ENCODE results near the gene SLC8A2.
A peak's percentile ranks its signal among the peaks of the same experiment; 100 is the strongest.

Gene SLC8A2

DNA sequence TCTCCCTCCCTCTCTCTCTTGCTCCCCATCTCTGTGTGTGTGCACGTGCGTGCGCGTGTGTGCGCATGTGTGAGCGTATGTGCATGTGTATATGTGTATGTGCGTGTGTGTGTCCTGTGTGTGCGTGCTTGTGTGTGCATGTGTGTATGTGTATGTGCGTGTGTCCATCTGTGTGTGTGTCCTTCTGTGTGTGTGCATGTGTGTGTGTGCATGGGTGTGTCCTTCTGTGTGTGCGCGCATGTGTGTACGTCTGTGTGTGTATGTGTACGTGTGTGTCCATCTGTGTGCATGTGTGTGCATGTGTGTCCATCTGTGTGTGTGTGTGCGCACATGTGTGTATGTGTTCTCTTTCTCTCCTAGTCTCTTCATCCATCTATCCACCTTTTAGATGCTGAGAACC, 12.2 kb downstream of the SLC8A2 start:
- no peak for DNase-seq (ENCODE audit: low read depth in 2 of 2)

DNA sequence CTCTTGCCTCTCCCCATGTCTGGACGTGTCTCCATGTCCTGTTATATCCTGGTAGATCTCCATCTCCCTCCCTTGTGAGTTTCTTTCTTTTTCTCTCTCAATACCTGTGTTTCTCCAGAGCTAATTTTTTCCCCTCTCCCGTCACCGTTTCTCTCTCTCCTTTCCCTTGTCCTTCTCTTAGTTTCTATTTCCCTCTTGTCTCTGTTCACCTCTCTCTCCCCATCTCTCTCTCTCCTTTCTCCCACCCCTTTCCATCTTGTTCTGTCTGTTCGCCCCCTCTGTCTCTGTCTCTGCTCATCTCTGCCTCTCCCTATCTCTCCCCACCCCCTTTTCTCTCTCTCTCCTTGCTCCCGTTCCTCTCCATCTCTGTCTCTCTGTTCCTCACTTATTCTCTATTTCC, 13.0 kb downstream of the SLC8A2 start:
- no peak for DNase-seq (ENCODE audit: low read depth in 2 of 2)

DNA sequence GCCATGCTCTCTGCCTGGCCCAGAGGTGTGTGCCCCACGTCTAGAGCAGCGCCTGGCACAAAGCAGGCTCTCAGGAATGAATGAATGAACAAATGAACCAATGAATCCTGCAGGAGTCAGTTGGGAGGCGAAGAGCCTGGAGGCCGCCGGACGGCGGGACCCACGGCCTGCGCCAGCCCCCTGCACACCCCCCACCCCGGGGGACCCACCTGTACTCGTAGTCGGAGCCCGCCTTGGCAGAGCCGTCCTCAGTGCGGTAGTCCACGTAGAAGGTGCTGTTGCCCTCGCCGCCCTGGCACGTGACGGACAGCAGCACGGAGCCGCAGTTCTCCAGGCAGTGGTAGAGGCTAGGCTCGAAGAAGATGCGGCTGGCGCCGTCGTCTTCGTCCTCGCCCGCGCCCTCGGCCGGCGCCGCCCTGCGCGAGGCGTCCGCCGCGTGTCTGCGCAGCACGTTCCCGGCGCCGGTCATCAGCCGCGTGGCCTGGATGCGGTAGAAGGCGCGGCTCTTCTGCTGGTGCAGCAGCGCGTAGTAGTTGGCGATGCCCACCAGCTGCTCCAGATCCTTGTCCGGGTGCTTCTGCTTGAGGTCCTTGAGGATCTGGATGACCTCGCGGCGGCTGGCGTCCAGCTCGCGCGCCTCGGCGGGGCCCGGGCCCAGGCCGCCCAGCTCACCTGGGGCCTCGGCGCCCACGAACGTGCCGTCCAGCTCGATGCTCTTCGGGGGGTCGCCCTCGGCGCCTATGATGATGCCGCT, 14.8 kb downstream of the SLC8A2 start:
- no peak for DNase-seq (ENCODE audit: low read depth in 2 of 2)

DNA sequence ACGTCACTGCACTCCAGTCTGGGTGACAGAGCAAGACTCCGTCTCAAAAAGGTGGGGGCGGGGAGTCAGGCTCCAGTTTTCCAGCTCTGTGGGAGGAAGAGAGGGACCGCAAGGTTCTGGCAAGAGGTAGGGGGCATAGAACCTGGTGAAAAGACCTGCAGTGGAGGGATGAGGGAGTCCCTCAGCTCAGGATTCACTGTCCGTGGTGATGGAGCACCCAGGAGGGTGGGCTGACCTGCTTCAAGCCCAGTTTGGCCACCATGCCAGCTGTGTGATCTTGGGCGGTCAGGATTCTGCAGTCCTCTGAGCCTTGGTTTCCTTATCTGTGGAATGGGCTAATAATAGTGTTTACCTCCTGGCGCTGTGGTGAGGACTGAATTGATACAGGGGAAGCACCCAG, 21.2 kb downstream of the SLC8A2 start:
- DNase-seq (ENCODE audit: low read depth in 2 of 2), result no peak

DNA sequence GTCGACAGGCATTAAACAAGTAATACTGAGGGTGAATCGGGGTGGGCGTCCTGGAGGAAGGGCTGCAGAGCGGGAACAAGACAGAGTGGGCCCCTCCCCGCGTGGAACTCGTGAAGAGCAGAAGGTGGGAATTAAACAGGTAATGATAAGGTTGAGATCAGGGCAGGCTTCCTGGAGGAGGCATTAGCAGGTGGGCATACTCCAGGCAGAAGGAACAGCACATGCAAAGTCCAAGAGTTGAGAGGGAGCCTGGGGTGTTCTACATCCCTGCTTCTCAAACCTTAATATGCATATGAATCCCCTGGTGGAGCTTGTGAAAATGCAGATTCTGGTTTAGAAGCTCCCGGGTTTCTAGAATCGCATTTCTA, 23.3 kb downstream of the SLC8A2 start:
- no peak for DNase-seq (ENCODE audit: low read depth in 2 of 2)

DNA sequence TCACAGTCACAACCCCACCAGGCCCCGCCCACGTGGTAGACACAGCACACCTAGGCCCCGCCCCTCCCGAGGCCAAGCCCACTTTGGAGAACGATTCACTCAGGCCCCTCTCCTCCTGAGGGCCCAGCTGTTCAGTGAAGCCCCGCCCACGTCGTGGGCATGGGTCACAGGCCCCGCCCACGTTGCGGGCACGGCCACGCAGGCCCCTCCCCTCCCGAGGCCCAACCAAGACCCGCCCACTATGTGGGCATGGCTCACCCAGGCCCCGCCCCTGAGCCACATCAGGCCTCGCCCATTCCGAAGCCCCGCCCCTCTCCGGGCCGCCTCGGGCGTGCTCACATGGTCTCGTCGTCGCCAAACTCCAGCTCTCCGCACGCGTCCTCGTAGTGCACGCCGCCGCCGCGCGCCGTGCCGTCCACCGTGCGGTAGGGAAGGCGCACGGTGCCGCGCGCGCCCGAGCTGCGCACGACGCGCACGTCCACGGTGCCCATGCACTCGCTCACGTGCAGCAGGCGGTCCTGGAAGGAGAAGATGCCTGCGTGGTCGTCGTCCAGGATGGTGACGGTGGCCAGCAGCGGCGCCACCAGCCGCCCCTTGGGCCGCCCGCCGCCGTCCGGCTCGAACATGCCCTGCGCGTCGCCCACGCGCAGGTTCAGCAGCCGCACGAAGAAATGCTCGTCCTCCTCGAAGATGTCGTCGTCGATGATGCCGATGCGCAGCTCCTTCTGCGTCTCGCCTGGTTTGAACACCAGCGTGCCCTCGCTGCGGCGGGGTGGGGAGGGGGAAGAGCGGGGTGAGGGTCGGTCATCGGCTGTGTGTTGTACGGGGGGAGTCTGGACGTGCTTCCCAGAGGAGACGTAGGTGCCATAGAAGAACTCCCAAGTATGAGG, 24.0 kb downstream of the SLC8A2 start:
- DNase-seq (ENCODE audit: low read depth in 2 of 2), result no peak

DNA sequence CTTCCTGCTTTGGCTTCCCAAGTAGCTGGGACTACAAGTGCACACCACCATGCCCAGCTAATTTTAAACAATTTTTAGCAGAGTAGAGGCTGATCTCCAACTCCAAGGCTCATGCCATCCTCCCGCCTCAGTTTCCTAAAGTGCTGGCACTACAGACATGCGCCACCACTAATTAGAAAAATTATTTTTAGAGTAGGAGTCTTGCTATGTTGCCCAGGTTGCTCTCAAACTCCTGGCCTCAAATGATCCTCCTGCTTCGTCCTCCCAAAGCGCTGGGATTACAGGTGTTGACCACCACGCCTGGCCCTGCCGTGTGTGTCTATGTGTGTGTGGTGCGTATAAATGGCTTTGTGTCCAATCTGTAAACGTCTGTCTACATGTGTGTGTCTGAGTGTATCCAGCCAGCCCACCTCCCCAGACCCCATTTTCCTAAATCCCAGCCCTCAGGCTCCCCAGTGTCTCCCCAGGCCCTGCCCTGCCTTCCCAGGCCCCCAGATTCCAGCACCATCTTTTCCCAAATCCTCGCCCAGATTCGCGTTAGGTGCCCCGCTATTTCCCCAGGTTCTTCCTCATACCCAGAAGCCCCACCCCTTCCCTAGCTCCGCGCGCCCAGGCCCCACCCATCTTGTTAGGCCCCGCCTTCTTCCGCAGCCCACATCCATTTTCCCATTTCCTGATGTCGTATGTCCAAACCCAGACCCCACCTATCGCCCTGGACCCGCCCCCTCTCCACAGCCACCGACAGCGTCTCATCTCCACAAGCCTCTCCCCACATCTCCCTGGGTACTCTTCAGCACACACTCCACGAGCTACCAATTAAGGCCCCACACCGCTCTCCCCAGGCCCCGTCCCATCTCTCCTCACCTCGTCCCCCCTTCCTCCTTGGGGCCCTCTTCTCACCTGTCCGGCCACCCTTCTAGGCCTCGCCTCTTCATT, 24.9 kb downstream of the SLC8A2 start:
- no peak for DNase-seq (ENCODE audit: low read depth in 2 of 2)

DNA sequence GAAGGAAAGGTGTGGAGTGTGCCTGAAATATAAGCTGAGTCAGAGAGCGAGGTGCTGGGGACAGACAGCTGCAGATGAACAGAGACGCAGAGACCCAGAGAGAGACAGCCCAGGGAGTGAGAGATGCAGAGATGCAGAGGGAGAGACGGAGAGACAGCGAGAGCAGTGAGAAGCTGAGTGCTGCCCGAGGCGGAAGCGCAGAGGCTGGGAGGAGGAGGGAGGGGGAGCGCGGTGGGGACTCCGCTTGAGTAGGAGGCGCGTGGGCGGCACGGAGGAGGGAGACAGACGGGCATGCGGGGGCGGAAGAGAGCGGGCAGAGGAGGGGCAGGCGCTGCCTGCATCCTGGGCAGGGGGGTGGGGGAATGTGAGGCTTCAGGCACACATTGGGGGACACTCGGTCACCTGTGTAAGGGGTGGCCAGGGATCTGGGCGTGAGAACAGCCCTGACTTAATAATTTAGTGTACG, 25.7 kb downstream of the SLC8A2 start:
- DNase-seq (ENCODE audit: low read depth in 2 of 2), result peak; percentile 59 to 72

DNA sequence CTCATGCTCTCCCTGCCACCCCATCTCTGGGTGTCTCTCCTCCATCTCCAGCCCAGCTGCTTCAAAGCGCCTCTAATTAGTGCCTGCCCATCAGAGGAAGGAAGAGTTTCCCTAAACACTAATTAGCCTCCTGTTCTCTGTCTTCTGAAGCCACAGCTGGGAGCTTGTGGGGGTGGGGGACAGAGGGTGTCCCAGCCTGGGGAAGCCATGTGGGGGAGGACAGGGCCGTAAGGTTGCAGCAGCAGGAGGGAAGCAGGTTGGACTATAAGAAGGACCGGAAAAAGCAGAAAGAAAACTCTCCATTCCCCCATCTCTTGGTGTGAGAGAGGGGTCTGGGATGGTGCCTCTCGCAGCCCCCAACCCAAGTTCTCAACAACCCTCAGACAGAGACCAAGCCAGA, 26.2 kb downstream of the SLC8A2 start:
- DNase-seq (ENCODE audit: low read depth in 2 of 2), result no peak

DNA sequence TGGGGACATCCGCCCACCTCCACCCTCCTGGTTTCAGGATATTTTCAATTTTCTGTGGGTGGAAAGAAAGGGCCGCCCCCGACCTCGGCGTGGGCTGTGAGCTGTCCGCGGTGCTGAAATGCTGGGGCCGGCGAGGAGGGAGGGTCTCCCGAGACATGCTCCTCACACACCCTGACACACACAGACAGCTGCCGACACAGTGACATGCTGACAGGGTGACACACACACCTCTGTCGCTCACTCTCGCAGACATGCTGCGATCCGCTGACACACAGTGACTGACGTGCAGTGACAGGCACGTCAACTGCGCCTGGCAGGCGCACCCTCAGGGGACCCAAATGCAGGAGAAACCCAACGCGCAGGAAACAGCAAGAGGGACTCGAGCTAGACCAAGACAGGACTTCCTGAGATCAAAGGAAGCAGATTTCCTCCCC, 27.3 kb downstream of the SLC8A2 start:
- no peak for DNase-seq (ENCODE audit: low read depth in 2 of 2)

DNA sequence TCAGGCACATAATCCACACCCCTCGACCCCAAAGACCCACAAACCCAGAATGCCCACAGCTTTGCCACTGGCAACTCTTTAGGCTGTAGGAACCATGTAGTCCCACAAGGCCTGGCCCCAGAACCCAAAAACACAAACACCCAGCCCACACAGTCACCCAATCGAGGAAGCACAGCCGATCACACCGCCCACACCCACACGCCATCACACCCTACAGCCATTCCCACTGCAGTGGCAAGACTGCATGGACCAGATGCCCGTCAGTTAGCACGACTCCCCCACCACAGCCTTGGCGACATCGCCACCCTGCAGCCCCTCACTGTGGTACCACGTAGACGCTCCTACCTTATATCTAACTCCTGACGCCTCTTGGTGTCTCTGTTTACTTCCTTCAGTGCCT, 28.4 kb downstream of the SLC8A2 start:
- DNase-seq (ENCODE audit: low read depth in 2 of 2), result no peak

DNA sequence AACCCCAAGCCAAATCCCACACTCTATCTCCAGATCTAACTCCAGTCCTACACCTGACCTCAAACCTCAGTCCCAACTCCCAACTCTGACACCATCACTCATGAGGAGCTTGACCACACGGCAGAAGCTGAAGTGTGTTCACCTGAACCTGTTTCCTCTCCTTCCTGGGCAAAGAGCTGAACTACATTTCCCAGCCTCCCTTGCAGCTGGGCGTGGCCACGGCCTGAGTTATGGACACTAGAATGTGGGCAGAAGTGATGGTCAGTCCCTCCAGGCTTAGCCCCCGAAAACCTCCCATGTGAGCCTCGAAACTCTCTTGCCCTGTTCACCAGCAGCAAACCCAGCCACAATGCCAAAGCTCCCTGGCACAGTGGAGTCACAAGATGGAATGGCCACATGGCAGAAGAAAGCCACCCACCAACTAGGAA, 32.9 kb downstream of the SLC8A2 start:
- no peak for DNase-seq (ENCODE audit: low read depth in 2 of 2)

DNA sequence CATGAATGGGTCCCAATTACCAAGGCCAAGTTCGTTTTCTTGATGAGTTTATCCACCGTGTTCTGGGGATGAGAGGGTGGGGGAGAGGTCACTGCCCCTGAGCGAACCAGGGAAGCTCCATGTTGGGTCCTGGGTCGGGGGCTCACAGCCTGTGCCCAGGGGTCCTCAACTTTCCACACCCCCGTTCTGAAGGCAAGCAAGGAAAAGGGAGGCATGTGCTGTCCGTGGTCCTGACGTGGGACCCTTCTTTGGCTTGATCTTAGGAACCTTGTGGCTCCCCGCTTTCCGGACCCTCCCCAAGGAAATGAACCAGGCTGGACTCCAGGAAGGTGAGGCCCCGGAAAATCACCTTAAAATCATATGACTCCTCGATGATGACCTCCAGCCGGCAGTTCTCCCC, 34.2 kb downstream of the SLC8A2 start:
- DNase-seq (ENCODE audit: low read depth in 2 of 2), result no peak

DNA sequence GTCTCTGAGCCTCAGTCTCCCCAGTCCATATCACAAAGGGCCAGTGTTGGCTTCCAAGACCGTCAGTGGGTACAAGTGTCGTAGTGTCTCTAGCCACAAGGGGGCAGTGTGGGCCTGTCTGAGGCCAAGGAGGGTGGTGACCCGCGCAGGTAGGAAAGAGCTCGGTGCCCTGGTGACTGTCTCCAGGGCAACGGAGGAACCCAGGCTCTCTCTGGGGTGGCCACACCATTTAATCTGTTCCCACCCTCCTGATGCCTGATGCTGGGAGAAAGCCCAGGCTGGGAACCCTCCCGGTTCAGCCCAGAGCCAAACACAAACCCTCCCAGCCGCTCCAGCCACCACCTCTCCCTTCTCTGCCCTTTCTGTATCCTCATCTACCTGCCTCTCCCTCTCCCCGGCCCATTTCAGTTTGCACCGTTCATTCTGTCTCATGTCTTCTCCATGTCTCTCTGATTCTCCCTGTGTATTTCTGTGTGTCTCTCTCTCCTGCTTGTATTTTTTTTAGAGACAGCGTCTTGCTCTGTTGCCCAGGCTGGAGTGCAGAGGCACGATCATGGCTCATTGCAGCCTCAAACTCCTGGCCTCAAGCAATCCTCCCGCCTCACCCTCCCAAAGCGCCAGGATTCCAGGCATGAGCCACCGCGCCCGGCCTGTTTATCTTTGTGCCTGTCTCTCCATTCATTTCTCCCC, 34.8 kb downstream of the SLC8A2 start:
- DNase-seq (ENCODE audit: low read depth in 2 of 2), result peak; percentile 72 to 73

DNA sequence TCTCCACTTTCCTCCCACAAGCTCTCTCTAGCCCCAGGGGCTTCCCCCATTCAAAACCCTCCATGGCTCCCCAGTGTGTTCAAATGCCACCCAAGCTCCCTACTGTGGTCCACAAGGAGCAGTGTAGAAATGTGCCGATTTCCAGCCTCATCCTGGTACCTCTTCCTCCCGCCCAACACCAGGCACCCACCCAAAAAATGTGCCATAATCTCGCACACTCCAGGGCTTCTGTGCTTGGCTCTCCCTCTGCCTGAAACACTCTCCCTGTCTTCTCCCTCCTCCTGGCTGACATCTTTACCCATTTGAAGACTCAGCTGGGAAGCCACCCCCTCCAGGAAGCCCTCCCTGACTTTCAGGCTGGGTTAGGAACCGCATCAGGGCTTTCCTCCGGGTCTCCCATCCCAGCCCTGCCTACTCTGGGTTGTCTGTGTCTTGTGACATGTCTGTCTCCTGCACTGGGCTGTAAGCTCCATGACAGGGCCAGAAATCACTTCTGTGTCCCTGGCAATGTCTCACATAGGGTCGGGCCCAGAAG, 35.7 kb downstream of the SLC8A2 start:
- no peak for DNase-seq (ENCODE audit: low read depth in 2 of 2)

DNA sequence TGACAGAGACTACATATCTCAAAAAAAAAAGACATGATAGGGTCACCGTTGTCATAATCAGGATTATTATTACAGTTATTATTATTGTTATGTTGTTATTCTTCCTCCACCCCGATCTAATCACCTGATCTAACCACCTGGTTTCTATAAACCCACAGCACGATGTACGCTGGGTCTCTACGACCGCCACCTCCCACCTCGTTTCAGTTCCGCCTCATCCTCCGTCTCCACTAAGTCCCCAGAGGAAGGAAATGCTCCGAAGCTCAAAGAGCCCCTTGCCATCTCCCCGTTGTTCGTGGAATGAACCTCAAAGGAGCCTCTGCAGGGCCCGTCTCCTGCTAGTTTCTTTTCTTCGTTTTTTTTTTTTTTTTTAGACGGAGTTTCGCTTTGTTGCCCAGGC, 36.5 kb downstream of the SLC8A2 start:
- no peak for DNase-seq (ENCODE audit: low read depth in 2 of 2)

DNA sequence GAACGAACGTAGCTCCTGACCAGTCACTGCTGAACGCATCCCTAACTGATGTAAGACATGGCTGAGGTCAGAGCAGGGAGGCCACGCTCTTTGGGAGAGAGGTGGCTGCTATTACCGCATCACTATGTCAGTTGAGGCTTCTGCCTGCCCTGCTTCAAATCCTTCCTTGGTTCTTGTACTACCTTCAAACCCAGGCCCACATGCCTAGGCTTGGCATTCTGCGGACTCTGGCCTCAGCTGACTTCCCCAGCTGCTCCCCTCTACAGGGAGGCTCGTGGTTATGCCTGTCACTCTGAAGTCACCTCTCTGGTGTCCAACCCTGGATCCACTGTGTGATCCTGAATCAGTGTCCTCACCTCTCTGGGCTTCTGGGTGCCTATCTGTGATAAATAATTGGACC, 37.6 kb downstream of the SLC8A2 start:
- no peak for DNase-seq (ENCODE audit: low read depth in 2 of 2)

DNA sequence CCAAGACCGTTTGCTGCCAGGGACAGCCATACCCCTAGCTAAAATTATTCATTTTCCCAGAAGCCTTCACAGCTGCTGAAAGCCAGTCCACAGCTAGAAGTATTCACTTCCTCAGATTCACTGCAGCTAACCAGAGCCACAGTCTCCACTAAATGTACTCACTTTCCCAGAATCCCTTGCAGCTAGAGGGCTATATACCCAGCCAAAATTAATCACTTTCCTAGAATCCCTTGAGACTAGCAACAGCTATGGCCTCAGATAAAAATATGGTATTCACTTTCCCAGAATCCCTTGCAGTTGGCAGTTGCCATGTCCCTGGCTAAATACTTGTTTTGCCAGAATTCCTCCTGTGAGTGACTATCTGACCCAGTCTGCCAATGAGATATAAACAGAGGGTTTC, 38.6 kb downstream of the SLC8A2 start:
- no peak for DNase-seq (ENCODE audit: low read depth in 2 of 2)

DNA sequence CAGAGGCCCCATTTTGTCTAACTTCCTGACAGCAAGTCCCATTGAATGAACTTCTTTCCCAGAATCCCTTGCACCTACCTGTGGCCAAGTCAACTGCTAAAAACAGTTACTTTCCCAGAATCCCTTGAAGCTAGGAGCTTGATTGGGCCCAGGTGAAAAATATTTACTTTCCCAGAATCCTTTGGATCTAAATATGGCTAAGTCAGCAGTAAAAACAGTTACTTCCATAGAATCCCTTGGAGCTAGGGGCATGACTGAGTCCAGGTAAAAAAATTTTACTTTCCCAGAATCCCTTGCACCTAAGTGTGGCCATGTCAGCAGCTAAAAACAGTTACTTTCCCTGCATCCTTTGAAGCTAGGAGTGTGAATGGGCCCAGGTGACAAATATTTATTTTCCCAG, 39.2 kb downstream of the SLC8A2 start:
- no peak for DNase-seq (ENCODE audit: low read depth in 2 of 2)

DNA sequence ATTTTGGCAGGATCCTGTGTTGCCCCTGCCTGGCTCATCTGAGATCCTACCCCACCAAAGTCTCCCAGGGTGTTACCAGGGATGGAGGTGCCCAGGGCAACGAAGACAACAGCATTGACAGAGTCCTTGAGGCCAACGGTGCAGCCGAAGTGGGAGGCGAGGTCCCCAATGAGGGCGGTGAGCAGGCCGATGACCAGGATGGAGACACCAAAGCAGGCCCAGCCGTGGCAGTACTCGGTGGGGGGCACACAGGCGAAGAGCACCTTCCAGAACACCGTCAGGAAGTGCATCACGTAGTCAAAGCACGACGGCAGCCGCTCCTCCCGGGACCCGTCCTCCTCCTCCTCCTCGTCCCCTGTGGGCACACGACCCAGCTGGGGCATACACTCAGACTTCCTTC, 39.6 kb downstream of the SLC8A2 start:
- no peak for DNase-seq (ENCODE audit: low read depth in 2 of 2)

Measured in activated CD8-positive, alpha-beta memory T cell treated with anti-CD3 and anti-CD28 coated beads for 4 hours (primary cell).